IMR-90 (cell line): ENCODE measurements around the gene NPFFR1. TPM values are rescaled to one million over a fixed set of nuclear protein-coding genes. Genes with fewer than 3 reads are reported as not detected.

Experiments
- ATAC-seq: fragments of 200-7000 bp; cut with Tn5 transposase; 2 replicates; pipeline ENCODE4 v1.9.1; 2020; ENCODE audit warnings: low read depth, mild to moderate bottlenecking, moderate library complexity
- BruUV-seq: library from RNA; stranded (reverse); fragments of 400-500 nt; replicated peaks from 2 replicates; lab custom pipeline; 2021; lab: Mats Ljungman, UMichigan
- CTCF ChIA-PET: fragments of 300-600 bp; formaldehyde crosslinking; extraction: SDS; loops from one replicate; lab custom pipeline; 2021; ENCODE audit warnings: antibody characterized with exemption; lab: Yijun Ruan, JAX
- POLR2A ChIA-PET: fragments of 300-600 bp; sonication (Branson Sonifier 250); formaldehyde crosslinking; loops from one replicate; lab custom pipeline; 2022; ENCODE audit warnings: antibody characterized with exemption; ENCODE audit not compliant: unreplicated experiment; lab: Charles Lee
- DNase-seq: peaks from one replicate; pipeline ENCODE4 v3.0.0; 2013
- H2AFZ ChIP-seq: replicated peaks from 2 replicates; pipeline ENCODE3; 2013; ENCODE audit warnings: low read length, mild to moderate bottlenecking; ENCODE audit not compliant: poor library complexity
- H2AK5ac ChIP-seq: 2 replicates; pipeline ENCODE4 v1.6.1; 2013; ENCODE audit warnings: low read depth, low read length, inconsistent platforms
- H2AK9ac ChIP-seq: replicated peaks from 2 replicates; pipeline ENCODE3; 2013; ENCODE audit warnings: mild to moderate bottlenecking, low read depth, low read length, moderate library complexity; ENCODE audit not compliant: poor library complexity
- H2BK120ac ChIP-seq: 2 replicates; pipeline ENCODE4 v1.6.1; 2013; ENCODE audit warnings: low read depth, low read length, inconsistent platforms
- H2BK15ac ChIP-seq: 3 replicates; pipeline ENCODE4 v1.6.1; 2013; ENCODE audit warnings: low read depth, low read length, inconsistent platforms
- H2BK20ac ChIP-seq: 2 replicates; pipeline ENCODE4 v1.6.1; 2013; ENCODE audit warnings: low read depth, mild to moderate bottlenecking, inconsistent platforms, low read length, moderate library complexity
- H2BK5ac ChIP-seq: 2 replicates; pipeline ENCODE4 v1.6.1; 2013; ENCODE audit warnings: mild to moderate bottlenecking, low read depth, low read length, inconsistent platforms; ENCODE audit not compliant: poor library complexity, severe bottlenecking
- H3K14ac ChIP-seq: replicated peaks from 2 replicates; pipeline ENCODE4 v1.6.1; 2013; ENCODE audit warnings: low read depth, low read length, inconsistent platforms
- H3K18ac ChIP-seq: 2 replicates; pipeline ENCODE4 v1.6.1; 2013; ENCODE audit warnings: low read depth, low read length, control low read depth
- H3K23ac ChIP-seq: 2 replicates; pipeline ENCODE4 v1.6.1; 2013; ENCODE audit warnings: low read depth, low read length, inconsistent platforms
- H3K27ac ChIP-seq: 2 replicates; pipeline ENCODE4 v1.5.1; 2013; ENCODE audit warnings: mild to moderate bottlenecking, control low read depth, low read length; ENCODE audit not compliant: insufficient read depth
- H3K27me3 ChIP-seq: 2 replicates; pipeline ENCODE4 v1.6.1; 2013; ENCODE audit warnings: low read length; ENCODE audit not compliant: control insufficient read depth, insufficient read depth
- H3K36me3 ChIP-seq: 2 replicates; pipeline ENCODE4 v1.6.1; 2013; ENCODE audit warnings: low read length, mixed read lengths; ENCODE audit not compliant: control insufficient read depth, insufficient read depth
- H3K4ac ChIP-seq: 2 replicates; pipeline ENCODE4 v1.6.1; 2013; ENCODE audit warnings: low read depth, low read length, inconsistent platforms
- H3K4me1 ChIP-seq: 2 replicates; pipeline ENCODE4 v1.6.1; 2013; ENCODE audit warnings: low read length, mixed read lengths; ENCODE audit not compliant: control insufficient read depth, insufficient read depth
- H3K4me2 ChIP-seq: 2 replicates; pipeline ENCODE4 v1.6.1; 2013; ENCODE audit warnings: low read depth, mild to moderate bottlenecking, control low read depth, low read length, moderate library complexity
- H3K4me3 ChIP-seq: 2 replicates; pipeline ENCODE4 v1.5.1; 2013; ENCODE audit warnings: low read depth, mild to moderate bottlenecking, control low read depth, low read length, moderate library complexity; ENCODE audit not compliant: insufficient read depth
- H3K56ac ChIP-seq: 2 replicates; pipeline ENCODE4 v1.6.1; 2013; ENCODE audit warnings: low read length, inconsistent platforms; ENCODE audit not compliant: insufficient read depth; ENCODE audit errors: extremely low read depth
- H3K79me1 ChIP-seq, 2 experiments: 2 replicates each; pipeline ENCODE4 v1.6.1; 2013; ENCODE audit warnings: low read length in 2 of 2, inconsistent platforms in 1 of 2, low read depth in 1 of 2
- H3K9ac ChIP-seq: 2 replicates; pipeline ENCODE4 v1.6.1; 2013; ENCODE audit warnings: low read depth, low read length, control low read depth
- H3K9me1 ChIP-seq: 2 replicates; pipeline ENCODE4 v1.6.1; 2013; ENCODE audit warnings: low read length, inconsistent platforms; ENCODE audit not compliant: insufficient read depth
- H3K9me3 ChIP-seq: 2 replicates; pipeline ENCODE4 v1.6.1; 2013; ENCODE audit warnings: low read length; ENCODE audit not compliant: control insufficient read depth, insufficient read depth
- H4K20me1 ChIP-seq: 2 replicates; pipeline ENCODE4 v1.6.1; 2013; ENCODE audit warnings: low read length, inconsistent platforms; ENCODE audit not compliant: insufficient read depth
- H4K5ac ChIP-seq: 2 replicates; pipeline ENCODE4 v1.6.1; 2013; ENCODE audit warnings: mild to moderate bottlenecking, low read depth, low read length, control low read depth
- H4K8ac ChIP-seq, 2 experiments: 2 replicates each; pipeline ENCODE4 v1.6.1; 2013; ENCODE audit warnings: low read depth in 2 of 2, low read length in 2 of 2, control low read depth in 1 of 2, inconsistent platforms in 1 of 2
- H4K91ac ChIP-seq: 2 replicates; pipeline ENCODE4 v1.6.1; 2013; ENCODE audit warnings: low read depth, low read length, inconsistent platforms; ENCODE audit not compliant: insufficient read depth
- BHLHE40 ChIP-seq: fragments of 150-350 bp; IDR thresholded peaks from 2 replicates; pipeline ENCODE4 v1.6.1; 2016; ENCODE audit warnings: mild to moderate bottlenecking, low read depth, low read length
- CTCF ChIP-seq: conservative IDR thresholded peaks from 2 replicates; pipeline ENCODE4 v1.5.1; 2012; ENCODE audit warnings: mild to moderate bottlenecking, low read depth, low read length, improper control_type of control experiment
- MAFK ChIP-seq: IDR thresholded peaks from 2 replicates; pipeline ENCODE4 v1.6.1; 2012; ENCODE audit warnings: low read depth, low read length, improper control_type of control experiment
- MXI1 ChIP-seq: IDR thresholded peaks from 2 replicates; pipeline ENCODE4 v1.6.1; 2012; ENCODE audit warnings: low read depth, mild to moderate bottlenecking, low read length, moderate library complexity, borderline replicate concordance
- NFE2L2 ChIP-seq: fragments of 150-350 bp; IDR thresholded peaks from 2 replicates; pipeline ENCODE4 v1.6.1; 2016; ENCODE audit warnings: low read depth, mild to moderate bottlenecking, low read length
- POLR2A ChIP-seq: IDR thresholded peaks from 2 replicates; pipeline ENCODE4 v1.6.1; 2012; ENCODE audit warnings: mild to moderate bottlenecking, low read depth, low read length
- RAD21 ChIP-seq: IDR thresholded peaks from 2 replicates; pipeline ENCODE4 v1.6.1; 2012; ENCODE audit warnings: low read length, improper control_type of control experiment
- WGBS, 2 experiments: methylation state at CpG; one replicate each; pipeline versions ENCODE4 v1.1.5 to v1.1.7; 2013; ENCODE audit warnings: missing lambda C conversion rate in 2 of 2; ENCODE audit not compliant: insufficient read length in 1 of 2; ENCODE audit errors: extremely low coverage in 2 of 2; 5-methylcytosine and 5-hydroxymethylcytosine counted together
- dilution Hi-C: fragments of 300-500 bp; cut with HindIII; formaldehyde crosslinking; loops from one replicate; pipeline ENCODE4 v1.14.3; 2018; ENCODE audit warnings: low sequenced_read_pairs; ENCODE audit not compliant: unreplicated experiment
- in situ Hi-C: fragments of 300-500 bp; cut with MboI; formaldehyde crosslinking; loops from 3 replicates; pipeline ENCODE4 v1.14.3; 2019; ENCODE audit warnings: low sequenced_read_pairs, inconsistent platforms, mixed read lengths
- intact Hi-C: fragments of 100-400 bp; cut with micrococcal nuclease; formaldehyde crosslinking; loops from 2 replicates; pipeline ENCODE4 v1.10.0; 2022
- polyA plus RNA-seq, 3 experiments: library from polyadenylated mRNA; depleted of rRNA; stranded (reverse); fragments of >200 nt; gene quantifications; 2 replicates each; pipeline ENCODE4 v1.2.3, GENCODE V29; 2012; ENCODE audit warnings: low replicate concordance in 1 of 3
- total RNA-seq: library from RNA; depleted of rRNA; stranded (reverse); fragments of >200 nt; gene quantifications from 2 replicates; pipeline ENCODE4 v1.2.3, GENCODE V29; 2012

The NPFFR1 gene
- total and polyA plus RNA-seq, 2 of the 4 experiments (the other 2 are of a cell fraction), result not detected

GRCh38 chr10:70319824-70320223 is 36.0 kb upstream of the NPFFR1 start:
- no peak overlapping the region for H2BK5ac ChIP-seq
- no peak overlapping the region for H2BK120ac ChIP-seq
- no peak overlapping the region for H2AFZ ChIP-seq
- no TSS peak for BruUV-seq
- no peak overlapping the region for H2AK5ac ChIP-seq
- no peaks in the 10 kb centered on the region for H3K79me1 ChIP-seq
- no peak overlapping the region for H3K23ac ChIP-seq
- TF ChIP-seq MXI1 (no peak), NFE2L2 (no peak), MAFK (no peak), POLR2A (no peak), CTCF (no peak), RAD21 (no peak), BHLHE40 (no peak)
- no peak overlapping the region for H4K8ac ChIP-seq
- CTCF ChIA-PET, result no interaction called here
- dilution Hi-C loops, result no loop called here
- no peak overlapping the region for H3K4ac ChIP-seq
- no peak overlapping the region for H3K4me3 ChIP-seq
- H4K20me1 ChIP-seq, result no peaks in the 10 kb centered on the region
- POLR2A ChIA-PET, result no interaction called here
- no peaks in the 10 kb centered on the region for H3K9me3 ChIP-seq
- no peaks in the 10 kb centered on the region for H3K36me3 ChIP-seq
- intact Hi-C loops, result no loop called here
- H2BK15ac ChIP-seq, result no peak overlapping the region
- H3K27ac ChIP-seq, result no peak overlapping the region
- H3K27me3 ChIP-seq, result no peaks in the 10 kb centered on the region
- H3K9ac ChIP-seq, result no peak overlapping the region
- peaks cover 3% of the 10 kb centered on the region; the same call in 1 of the 2 replicates for H3K9me1 ChIP-seq
- H4K91ac ChIP-seq, result no peak overlapping the region
- H3K14ac ChIP-seq, result no peak overlapping the region
- ATAC-seq (no peak), DNase-seq (no peak)
- no peak overlapping the region for H3K18ac ChIP-seq
- in situ Hi-C loops, result no loop called here
- H3K56ac ChIP-seq, result no peak overlapping the region
- WGBS, 2 experiments, result no CpG with 5 or more reads among the region's 5 CpGs
- no peak overlapping the region for H2BK20ac ChIP-seq
- H2AK9ac ChIP-seq, result peak overlapping the region; percentile 33
- no peak overlapping the region for H4K5ac ChIP-seq
- H3K4me1 ChIP-seq, result no peaks in the 10 kb centered on the region
- H3K4me2 ChIP-seq, result no peak overlapping the region
